ENCODE data around the gene FBXL14. TPM values are rescaled to one million over a fixed set of nuclear protein-coding genes. Genes with fewer than 3 reads are reported as not detected.

FBXL14 gene
- total RNA-seq, 4 donors from 2014 or later = 1.5 to 17.4 (median 13.5) TPM

DNA sequence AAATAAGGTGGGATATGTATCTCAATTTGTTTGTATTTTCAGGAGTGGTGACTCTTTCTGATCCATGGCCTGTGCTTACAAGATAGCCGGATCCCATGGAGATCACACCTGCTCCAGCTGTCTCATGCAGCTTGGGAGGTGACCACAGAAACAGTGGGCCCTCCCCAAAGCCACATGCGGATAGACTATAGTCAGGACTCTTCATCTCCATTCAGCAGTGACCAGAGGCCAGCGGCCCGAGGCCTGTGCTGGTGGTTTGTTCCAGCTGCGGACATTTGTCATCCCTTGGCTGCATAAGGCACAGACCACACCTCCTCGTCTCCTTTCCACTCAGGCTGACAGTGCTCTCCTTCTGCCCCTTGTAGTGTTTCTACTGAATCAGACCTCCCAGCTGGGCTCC, 20.0 kb upstream of the FBXL14 start:
- no peak for DNase-seq
- intact Hi-C loops (cut with DNase I; ENCODE audit: low total_unique reads) = no loop called here
- no peaks in the 10 kb centered on the region for H3K27me3 ChIP-seq
- no peaks in the 10 kb centered on the region for H3K9me3 ChIP-seq
- H3K4me1 ChIP-seq = no peaks in the 10 kb centered on the region
- H3K36me3 ChIP-seq = no peaks in the 10 kb centered on the region
- no peak for TF ChIP-seq POLR2A (IDR thresholded peaks at IDR 0.05)
- TF ChIP-seq, protein P1, sequence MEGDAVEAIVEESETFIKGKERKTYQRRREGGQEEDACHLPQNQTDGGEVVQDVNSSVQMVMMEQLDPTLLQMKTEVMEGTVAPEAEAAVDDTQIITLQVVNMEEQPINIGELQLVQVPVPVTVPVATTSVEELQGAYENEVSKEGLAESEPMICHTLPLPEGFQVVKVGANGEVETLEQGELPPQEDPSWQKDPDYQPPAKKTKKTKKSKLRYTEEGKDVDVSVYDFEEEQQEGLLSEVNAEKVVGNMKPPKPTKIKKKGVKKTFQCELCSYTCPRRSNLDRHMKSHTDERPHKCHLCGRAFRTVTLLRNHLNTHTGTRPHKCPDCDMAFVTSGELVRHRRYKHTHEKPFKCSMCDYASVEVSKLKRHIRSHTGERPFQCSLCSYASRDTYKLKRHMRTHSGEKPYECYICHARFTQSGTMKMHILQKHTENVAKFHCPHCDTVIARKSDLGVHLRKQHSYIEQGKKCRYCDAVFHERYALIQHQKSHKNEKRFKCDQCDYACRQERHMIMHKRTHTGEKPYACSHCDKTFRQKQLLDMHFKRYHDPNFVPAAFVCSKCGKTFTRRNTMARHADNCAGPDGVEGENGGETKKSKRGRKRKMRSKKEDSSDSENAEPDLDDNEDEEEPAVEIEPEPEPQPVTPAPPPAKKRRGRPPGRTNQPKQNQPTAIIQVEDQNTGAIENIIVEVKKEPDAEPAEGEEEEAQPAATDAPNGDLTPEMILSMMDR (IDR thresholded peaks at IDR 0.05) = no peak
- H3K27ac ChIP-seq = no peak overlapping the region
- H3K4me3 ChIP-seq = no peak overlapping the region

DNA sequence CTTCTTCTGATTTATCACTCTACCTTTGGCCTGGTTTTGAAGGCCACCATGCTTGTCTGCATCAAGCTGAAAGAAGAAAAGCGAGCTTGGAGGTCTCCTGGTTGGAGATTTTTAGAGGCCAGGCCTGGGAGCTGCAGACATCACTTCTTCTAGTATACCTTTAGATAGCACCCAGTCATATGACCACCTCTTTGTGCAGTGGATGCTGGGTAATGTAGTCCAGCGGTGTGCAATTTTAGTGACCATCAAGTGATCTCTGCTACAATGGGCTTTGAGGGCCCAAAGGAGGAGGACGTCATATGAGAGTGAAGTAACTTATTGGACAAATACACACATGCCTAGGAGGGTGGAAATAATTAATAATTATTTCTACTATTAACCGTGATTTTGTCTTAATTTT, 19.5 kb upstream of the FBXL14 start:
- no peaks in the 10 kb centered on the region for H3K4me1 ChIP-seq
- no peak for DNase-seq
- H3K27ac ChIP-seq = no peak overlapping the region
- no peaks in the 10 kb centered on the region for H3K9me3 ChIP-seq
- H3K4me3 ChIP-seq = no peak overlapping the region
- no peaks in the 10 kb centered on the region for H3K36me3 ChIP-seq
- intact Hi-C loops (cut with DNase I; ENCODE audit: low total_unique reads) = no loop called here
- TF ChIP-seq POLR2A (IDR thresholded peaks at IDR 0.05) = no peak
- TF ChIP-seq, protein P1 (IDR thresholded peaks at IDR 0.05) = no peak
- no peaks in the 10 kb centered on the region for H3K27me3 ChIP-seq

DNA sequence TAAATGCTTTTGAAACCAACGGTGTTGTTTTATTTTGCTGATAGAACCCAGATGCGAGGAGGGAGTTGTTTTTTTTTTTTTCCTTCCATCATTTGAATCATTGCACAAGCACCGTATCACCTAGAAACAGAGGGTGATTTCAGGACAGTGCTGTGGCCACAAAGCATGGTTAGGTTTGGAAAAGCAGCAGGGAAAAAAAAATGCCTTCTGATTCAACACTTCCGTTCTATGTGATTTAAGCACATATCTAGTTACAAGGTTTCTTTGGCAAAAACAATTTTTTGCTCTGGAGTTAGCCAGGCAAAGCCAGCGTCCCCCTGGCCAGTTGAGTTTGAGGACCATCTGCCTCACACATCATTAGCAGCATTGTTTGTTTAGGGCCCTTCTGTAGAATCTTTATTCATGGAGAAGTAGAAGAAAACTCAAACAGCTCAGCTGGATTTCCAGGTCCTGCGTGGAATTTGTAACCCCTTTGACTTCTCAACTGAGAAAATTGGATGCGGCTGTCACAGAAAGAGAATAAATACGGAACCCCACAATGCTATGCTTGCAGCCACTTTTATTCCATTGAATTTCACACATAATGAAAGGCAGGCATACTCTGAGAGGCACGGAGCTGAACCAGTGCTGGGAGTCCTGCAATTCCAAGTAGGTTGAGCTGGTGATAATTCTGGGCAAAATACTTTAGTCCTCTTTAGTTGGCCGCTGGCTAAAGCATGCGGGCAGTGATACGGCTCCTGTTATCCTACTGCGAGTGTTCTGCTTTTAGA, 17.6 kb upstream of the FBXL14 start:
- Histone ChIP-seq H3K27ac (no peak overlapping the region), H3K36me3 (no peaks in the 10 kb centered on the region), H3K9me3 (no peaks in the 10 kb centered on the region), H3K4me3 (no peak overlapping the region), H3K27me3 (no peaks in the 10 kb centered on the region), H3K4me1 (no peaks in the 10 kb centered on the region)
- TF ChIP-seq POLR2A (IDR thresholded peaks at IDR 0.05) = no peak
- TF ChIP-seq, protein P1 (IDR thresholded peaks at IDR 0.05) = no peak
- no peak for DNase-seq
- intact Hi-C loops (cut with DNase I; ENCODE audit: low total_unique reads) = no loop called here

DNA sequence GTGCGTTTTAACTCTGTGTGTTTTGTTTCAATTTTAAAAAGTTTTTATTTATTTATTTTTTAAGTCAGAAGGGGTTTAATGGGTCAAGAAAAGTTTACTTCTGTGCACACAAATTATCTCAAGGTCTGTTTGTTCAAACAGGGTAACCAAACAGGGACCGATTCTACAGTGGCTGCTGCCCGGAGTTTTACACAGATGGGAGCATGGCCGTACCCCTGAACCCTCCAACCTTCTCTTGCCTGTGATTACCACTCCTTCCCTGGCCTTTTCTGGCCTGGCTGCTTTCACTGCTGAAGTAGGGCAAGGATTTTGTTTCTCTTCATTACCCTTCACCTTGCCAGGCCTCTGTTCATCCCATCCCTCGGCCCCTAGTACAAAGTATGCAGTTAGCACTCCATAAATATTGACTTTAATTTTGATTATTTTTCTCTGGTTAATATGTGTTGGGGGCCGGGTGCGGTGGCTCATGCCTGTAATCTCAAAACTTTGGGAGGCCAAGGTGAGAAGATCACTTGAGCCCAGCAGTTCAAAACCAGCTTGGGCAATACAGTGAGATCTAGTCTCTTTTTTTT, 15.8 kb upstream of the FBXL14 start:
- DNase-seq = no peak
- Histone ChIP-seq H3K27me3 (no peaks in the 10 kb centered on the region), H3K4me3 (no peak overlapping the region), H3K9me3 (no peaks in the 10 kb centered on the region), H3K27ac (no peak overlapping the region), H3K36me3 (no peaks in the 10 kb centered on the region), H3K4me1 (peaks cover 0 to 10% of the 10 kb centered on the region in 2 donors)
- TF ChIP-seq POLR2A (IDR thresholded peaks at IDR 0.05) = no peak
- TF ChIP-seq, protein P1 (IDR thresholded peaks at IDR 0.05) = no peak
- intact Hi-C loops (cut with DNase I; ENCODE audit: low total_unique reads) = no loop called here

DNA sequence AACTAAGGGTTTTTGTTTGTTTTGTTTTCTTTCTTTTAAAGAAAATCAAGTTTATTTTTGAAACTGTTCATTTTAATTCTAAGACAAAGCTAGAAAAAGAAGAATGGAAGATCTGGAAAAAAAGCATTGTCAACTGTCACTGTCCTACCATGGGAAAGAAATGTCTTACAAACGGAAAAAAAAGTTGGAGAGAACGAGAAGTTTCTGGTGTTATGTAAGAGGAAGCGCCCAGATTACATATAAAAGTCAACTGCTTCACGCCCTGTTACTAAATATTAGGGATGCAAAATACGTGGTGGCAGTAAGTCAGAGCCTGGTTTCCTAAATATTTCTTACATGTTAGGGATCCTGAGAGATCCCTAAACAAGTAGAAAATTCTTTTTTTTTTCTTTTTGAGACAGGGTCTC, 14.3 kb upstream of the FBXL14 start:
- no peak for DNase-seq
- no peak for TF ChIP-seq POLR2A (IDR thresholded peaks at IDR 0.05)
- TF ChIP-seq, protein P1 (IDR thresholded peaks at IDR 0.05) = no peak
- H3K9me3 ChIP-seq = no peaks in the 10 kb centered on the region
- H3K27ac ChIP-seq = peak overlapping the region; percentile 2 to 6
- no peaks in the 10 kb centered on the region for H3K36me3 ChIP-seq
- H3K4me1 ChIP-seq = peaks cover 0 to 10% of the 10 kb centered on the region in 2 donors
- intact Hi-C loops (cut with DNase I; ENCODE audit: low total_unique reads) = loop anchor here (10.0 kb wide), 1 partner anchor 1034 kb away; no protein-coding TSS in a partner anchor
- no peaks in the 10 kb centered on the region for H3K27me3 ChIP-seq
- no peak overlapping the region for H3K4me3 ChIP-seq
